Anterior cingulate cortex (tissue), 58 donors: ENCODE results near the gene MSRB1.
"Not testable (repeated sequence)": the region's sequence is repeated elsewhere in the genome, so short reads cannot be mapped to it uniquely, and the experiment has no call there.

Source experiments
- DNase-seq, 58 donors: peaks; one replicate each; lab custom pipeline; 2025; lab: John Stamatoyannopoulos, UW

The MSRB1 gene

DNA sequence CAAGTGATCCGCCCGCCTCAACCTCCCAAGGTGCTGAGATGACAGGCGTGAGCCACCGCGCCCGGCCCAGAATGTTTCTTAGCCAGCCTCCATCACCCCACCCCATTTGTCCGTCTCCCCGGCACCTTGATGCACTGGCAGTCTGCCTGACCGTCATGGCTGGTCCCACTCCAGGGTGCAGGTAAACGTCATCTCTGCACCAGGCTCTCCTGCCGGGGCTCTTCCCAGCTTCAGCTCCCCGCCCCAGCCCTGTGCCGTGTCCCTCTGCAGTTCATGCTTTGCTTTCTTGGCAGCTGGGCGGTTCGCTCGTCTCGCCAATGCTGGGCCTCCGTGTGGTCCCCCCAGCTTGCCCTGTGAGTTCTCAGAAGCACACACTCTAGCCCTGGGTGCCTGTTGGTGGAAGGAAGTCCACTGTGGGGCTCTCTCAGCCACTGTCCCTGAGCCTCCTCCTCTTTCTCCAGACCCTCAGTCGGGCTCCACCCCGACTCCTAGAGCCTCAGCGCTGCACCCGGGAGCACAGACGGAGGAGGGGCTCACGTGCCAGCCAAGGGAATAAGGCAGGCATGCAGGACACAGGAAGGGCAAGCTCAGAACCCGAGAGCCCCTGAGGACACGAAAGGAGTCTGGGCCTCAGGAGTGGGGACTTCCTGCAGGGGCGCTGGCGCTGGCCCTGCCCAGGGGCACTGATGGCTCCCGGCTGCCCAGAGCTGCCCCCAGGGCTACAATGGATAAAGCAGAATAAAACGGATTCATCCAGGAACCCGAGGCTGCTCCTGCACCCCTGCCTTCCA, 36.7 kb downstream of the MSRB1 start:
- DNase-seq: no peak

DNA sequence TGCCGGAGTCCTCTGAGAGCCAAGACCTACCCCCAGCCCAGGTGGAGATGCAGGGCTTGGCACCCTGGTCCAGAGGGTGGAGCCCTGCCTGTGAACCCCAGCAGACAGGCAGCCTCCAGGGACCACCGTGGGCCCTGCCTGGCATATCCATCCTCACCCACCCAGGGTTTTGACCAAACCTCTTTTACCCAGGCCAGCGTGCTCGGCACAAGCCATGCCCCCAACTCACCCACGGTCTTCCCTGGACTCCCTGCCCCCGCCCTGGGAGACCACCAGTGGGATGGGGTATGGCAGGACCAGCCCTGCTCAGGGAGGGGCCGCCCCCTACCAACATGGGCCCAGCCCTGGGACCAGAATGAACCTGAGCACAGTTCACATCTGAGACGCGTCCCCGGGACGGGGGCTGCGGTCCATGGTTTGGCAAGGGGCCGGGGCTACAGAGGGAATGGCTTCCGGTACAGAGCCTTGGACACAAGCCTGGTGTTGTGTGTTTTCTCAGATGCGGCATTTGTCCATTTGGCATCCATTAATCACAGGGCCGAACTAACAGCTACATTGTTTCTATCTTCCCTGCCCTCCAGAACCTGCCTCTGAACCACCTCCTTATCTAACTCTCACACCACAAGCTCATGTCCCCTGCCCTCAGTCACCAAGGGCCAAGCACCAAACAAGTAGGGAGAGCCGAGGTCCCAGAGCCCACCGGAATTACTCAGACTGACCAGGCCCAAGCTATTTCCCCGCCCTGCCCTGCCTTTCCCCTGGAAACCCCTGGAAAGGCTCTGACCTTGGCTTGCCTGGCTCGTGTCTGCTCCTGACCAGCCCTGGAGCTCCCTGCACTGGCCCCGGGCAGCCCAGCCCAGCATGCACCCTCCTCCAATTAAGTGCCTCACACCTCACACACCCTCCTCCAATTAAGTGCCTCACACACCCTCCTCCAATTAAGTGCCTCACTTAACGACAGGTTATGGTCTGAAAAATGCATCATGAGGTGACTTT, 38.9 kb downstream of the MSRB1 start:
- no peak for DNase-seq

DNA sequence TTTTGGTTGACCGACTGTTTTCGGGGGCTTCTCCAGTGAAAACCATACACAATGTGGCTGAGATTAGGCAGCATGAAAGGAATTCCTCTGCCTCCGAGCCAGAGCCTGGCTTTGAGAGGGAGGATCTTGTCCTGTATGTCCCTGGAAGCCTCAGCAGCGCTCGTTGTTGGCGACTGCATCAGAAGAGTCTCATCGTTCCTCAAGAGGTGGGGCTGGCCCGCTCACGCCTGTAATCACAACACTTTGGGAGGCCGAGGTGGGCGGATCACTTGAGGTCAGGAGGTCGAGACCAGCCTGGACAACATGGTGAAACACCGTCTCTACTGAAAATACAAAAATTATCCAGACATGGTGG, 39.8 kb downstream of the MSRB1 start:
- DNase-seq: no peak

DNA sequence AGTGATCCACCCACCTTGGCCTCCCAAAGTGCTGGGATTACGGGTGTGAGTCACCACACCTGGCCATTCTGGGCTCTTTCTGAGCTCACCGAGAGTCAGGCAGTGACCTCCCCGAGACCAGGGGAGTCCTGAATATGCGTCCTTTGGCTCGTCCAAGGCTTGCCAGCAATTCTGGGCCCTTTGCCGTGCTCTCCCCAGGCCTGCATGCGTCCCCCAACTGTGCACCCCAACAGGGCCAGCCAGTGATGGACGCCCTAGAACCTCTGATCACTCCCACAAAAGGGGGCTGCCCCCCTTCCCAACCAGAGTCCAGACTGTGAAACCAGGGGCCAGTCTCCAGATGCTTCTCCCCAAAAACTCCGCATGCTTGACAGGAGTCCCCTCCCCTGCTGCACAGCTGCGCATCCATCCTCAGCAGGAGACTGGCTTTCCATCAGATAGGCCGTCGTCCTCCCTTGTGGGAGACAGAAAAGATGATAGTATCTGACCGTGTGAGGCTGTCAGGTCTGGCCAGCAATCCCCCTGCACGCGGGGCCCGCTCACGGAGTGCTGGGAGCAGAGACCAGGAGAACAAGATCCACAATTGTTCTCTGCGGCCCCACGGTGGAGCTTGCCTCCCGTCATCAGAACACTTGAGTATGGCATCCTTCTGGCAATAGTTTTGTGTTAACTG, 40.3 kb downstream of the MSRB1 start:
- no peak for DNase-seq

DNA sequence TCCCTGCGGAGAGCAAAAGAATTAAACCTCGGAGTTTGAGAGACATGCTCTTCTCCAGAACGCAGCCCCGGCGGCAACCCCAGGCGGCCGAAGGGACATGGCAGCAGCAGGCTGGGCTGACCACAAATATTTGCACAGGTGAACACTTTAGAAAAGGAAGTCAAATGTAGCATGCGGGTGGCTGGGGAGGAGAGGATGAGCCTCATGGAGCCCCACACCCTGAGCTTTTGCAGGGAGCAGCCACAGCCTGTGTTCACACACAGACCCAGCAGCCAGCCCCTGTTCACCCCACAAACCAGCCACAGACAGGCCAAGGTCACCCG, 42.6 kb downstream of the MSRB1 start:
- DNase-seq: no peak

DNA sequence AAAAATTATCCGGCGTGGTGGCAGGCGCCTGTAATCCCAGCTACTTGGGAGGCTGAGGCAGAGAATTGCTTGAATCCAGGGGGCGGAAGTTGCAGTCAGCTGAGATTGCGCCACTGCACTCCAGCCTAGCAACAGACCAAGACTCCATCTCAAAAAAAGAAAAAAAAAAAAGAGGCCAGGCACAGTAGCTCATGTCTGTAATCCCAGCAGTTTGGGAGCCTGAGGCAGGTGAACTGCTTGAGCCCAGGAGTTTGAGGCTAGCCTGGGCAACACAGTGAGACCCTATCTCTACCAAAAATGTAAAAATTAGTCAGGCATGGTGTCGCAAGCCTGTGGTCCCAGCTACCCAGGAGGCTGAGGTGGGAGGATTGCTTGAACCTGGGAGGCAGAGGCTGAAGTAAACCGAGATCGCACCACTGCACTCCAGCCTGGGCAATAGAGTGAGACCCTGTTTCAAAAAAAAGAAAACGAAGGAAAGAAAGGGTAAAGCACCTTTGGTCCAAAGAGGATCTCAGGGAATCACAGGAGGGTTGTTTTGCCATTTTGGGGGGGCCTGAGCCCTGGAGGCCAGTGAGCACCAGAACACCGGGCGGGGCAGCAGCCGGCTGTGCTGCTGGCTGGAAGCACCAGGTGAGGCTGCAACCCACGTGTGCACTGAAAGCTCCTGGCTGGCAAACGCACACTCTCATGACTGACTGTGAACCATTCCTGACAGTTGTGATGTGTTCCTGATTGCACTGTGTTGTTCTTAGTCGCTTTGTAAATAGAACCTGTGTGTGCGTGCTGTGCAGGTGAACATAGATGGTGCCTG, 43.2 kb downstream of the MSRB1 start:
- no peak for DNase-seq

DNA sequence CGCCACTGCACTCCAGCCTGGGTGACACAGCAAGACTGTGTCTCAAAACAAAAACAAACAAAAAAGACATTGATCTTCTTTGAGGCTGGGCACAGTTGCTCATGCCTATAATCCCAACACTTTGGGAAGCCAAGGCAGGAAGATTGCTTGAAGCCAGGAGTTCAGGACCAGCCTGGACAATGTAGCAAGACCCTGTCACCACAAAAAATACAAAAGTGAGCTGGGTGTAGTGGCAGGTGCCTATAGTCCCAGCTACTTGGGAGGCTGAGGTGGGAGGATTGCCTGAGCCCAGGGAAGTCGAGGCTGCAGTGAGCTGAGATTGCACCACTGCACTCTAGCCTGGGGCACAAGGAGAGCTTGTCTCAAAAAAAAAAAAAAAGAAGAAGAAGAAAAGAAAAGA, 45.3 kb downstream of the MSRB1 start:
- DNase-seq: not testable (repeated sequence)

DNA sequence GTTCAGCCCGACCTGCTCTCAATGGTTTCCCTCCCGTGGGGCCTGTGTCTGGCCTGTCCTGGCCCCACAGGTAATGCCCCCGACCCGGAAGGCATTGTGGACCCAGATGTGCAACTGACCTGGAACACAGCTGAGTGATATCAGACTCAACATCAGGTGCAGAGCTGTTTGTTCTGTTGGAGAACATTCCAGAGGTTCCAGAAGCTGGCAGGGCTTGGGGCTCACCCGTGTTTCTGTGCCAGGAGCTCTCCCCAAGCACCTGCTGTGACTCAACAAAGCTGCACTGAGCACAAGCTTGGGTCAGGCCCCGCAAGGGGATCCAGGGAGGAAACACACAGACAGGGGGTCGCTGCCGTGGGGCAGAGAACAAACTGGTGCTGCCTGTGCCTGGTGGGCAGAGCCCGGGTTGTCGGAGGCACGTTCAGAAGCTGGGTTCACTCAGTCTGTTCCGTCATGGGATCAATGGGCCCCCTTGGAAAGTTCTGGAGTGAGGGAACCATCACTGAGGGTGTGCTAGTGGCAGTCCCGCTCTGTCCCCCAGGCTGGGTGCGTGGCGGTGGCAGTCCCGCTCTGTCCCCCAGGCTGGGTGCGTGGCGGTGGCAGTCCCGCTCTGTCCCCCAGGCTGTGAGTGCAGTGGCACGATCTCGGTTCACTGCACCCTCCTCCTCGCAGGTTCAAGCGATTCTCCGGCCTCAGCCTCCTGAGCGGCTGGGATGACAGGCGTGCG, 46.9 kb downstream of the MSRB1 start:
- no peak for DNase-seq

DNA sequence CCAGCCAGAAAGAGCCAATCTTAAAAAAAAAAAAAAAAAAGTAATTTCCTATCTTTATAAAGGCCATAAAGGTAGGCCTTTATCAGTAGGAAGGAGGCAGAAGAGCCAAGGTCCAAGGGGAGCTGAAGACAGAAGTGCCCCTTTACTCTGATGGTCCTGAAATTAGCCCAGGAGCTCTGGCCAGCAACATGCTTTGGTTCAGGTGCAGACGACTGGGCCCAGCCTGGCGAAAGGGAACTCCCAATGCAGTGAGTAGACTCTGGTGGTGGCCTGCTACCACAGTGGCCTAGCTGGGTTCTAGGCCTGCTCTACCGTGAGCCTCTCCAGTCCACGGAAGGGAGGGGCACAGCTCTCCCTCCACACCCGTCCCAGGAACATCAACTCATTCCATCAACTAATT, 47.9 kb downstream of the MSRB1 start:
- no peak for DNase-seq

DNA sequence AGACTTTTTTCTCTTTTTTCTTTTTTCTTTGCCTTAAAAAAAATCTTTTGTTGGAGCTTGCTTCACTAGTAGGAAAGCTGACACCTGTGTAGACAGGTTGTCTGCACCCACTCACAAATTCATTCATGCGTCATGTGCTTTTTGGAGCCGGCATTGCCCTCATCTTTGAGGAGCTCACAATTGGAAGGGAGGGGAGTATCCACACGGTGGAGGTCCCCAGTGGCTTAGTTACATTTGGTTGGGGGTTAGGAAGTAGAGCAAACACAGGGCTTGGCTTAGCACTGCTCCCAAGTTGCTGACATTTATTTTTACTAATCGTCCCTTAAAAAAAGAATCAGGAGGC, 52.3 kb downstream of the MSRB1 start:
- DNase-seq: no peak

DNA sequence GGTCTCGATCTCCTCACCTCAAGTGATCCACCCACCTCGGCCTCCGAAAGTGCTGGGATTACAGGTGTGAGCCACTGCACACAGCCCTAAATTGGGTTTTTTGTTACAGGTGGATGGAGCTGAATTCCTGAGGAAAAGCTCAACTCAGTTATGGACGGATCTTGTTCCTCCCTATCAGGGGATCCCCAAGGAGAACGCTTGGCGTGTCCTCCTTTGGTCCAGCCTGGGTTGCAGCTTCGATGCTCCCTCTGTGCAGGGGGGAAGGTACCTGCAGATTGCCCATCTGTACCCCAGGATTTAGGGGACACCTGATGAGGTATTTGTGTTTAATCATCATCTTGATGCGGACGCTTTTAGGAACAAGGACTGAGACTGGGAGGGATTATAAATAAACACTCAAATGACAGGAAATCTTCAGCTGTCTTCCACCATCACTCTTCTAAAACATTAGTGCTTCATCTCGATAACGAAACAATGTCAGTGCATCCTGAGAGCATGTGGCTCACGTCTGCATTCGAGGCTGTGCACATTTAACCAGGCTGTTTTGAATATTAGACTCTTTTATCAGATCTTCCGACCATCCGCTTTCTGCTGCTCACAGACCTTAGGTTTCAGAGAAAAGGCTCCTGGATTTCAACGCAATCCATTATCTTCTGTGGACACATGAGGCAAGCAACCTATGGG, 52.8 kb downstream of the MSRB1 start:
- DNase-seq: no peak
